AG04449 (cell line): ENCODE results near the gene COL4A1.

Source experiments
- CTCF ChIA-PET: fragments of 350-600 bp; formaldehyde crosslinking; extraction: SDS; loops from one replicate; lab custom pipeline; 2021; ENCODE audit warnings: antibody characterized with exemption; lab: Yijun Ruan, JAX
- POLR2A ChIA-PET: fragments of 400-600, 350-600 bp; formaldehyde crosslinking; extraction: SDS; loops from one replicate; lab custom pipeline; 2020; ENCODE audit warnings: antibody characterized with exemption, inconsistent platforms; lab: Yijun Ruan, JAX
- DNase-seq: peaks from one replicate; pipeline ENCODE4 v3.0.0-alpha.2; 2010; ENCODE audit warnings: low read depth, low spot score
- H3K4me3 ChIP-seq: 2 replicates; pipeline ENCODE4 v1.5.1; 2011; ENCODE audit warnings: low read depth, mild to moderate bottlenecking, control low read depth, low read length
- TF ChIP-seq, protein P1 (sequence below): IDR thresholded peaks from one replicate; pipeline ENCODE4 v1.5.1; 2011; ENCODE audit warnings: mild to moderate bottlenecking, moderate library complexity, low read length, control low read depth, inconsistent platforms; ENCODE audit not compliant: insufficient read depth; ENCODE audit errors: missing control alignments

The COL4A1 gene

DNA sequence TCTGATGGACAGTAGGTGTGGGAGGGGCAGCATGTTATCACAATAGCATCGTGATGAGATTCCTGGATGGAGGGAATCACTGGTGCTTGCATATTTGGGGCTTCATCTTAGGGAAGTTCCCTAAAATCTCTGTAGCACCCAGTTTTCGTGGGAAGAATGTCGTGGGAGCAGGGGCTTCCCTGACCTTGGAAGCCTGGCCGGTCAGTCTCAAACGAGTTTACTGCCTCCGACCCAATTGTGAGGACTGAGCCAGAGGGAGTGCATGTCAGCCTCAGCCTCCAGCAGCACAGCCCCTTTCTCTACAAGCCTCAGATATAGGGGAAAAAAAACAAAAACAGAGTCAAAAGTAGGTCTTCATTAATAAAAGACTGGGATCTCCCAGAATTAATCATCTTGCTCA is 32.3 kb upstream of the COL4A1 start:
- DNase-seq = no peak
- CTCF ChIA-PET = interaction anchor here (1.5 to 2.1 kb wide), 2 partner anchors 12 to 15 kb away, joined by 5 to 8 read pairs; no protein-coding TSS in a partner anchor
- no peak overlapping the region for H3K4me3 ChIP-seq
- POLR2A ChIA-PET = interaction anchor here (0.8 to 1.2 kb wide), 4 partner anchors 8 to 92 kb away, joined by 3 to 10 read pairs (median 3); no protein-coding TSS in a partner anchor
- TF ChIP-seq, protein P1, sequence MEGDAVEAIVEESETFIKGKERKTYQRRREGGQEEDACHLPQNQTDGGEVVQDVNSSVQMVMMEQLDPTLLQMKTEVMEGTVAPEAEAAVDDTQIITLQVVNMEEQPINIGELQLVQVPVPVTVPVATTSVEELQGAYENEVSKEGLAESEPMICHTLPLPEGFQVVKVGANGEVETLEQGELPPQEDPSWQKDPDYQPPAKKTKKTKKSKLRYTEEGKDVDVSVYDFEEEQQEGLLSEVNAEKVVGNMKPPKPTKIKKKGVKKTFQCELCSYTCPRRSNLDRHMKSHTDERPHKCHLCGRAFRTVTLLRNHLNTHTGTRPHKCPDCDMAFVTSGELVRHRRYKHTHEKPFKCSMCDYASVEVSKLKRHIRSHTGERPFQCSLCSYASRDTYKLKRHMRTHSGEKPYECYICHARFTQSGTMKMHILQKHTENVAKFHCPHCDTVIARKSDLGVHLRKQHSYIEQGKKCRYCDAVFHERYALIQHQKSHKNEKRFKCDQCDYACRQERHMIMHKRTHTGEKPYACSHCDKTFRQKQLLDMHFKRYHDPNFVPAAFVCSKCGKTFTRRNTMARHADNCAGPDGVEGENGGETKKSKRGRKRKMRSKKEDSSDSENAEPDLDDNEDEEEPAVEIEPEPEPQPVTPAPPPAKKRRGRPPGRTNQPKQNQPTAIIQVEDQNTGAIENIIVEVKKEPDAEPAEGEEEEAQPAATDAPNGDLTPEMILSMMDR = no peak

DNA sequence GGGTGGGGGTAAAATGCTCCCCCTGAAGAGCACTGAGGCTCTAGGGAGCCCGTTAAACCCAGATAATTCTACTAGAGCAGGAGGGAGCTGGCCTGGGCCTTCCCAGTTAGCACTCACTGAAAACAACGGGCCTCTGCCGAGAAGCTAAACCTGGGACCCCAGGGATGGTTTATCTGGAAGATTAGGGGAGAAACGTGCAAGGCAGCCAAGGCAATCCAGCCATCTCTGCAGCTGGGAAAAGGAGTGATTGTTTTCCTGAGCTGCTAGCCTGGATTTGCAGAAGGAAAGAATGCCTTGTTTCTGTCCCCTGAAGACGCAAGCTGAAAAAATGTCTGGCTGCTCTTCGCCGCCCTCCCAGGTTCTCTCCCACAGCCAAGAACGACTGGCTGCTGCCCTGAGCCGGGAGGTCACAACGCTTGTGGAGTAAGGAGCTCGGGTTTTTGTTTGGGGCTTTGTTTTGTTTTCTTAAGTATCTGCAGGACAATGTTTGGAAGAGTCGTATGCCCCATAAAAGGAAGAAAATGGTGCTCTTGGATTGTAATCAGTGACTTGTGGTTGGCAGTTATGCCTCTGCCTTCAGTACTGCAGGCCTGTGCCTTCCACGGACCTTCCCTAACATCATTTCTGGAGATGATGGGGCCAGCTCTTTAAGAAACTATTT is 31.6 kb upstream of the COL4A1 start:
- POLR2A ChIA-PET = interaction anchor here (0.8 to 1.2 kb wide), 5 partner anchors 9 to 91 kb away, joined by 3 to 10 read pairs (median 3); partner anchors contain the start of genes COL4A1 and COL4A2
- CTCF ChIA-PET = interaction anchor here (1.3 to 2.1 kb wide), 3 partner anchors 13 to 114 kb away, joined by 3 to 8 read pairs (median 5); no protein-coding TSS in a partner anchor

DNA sequence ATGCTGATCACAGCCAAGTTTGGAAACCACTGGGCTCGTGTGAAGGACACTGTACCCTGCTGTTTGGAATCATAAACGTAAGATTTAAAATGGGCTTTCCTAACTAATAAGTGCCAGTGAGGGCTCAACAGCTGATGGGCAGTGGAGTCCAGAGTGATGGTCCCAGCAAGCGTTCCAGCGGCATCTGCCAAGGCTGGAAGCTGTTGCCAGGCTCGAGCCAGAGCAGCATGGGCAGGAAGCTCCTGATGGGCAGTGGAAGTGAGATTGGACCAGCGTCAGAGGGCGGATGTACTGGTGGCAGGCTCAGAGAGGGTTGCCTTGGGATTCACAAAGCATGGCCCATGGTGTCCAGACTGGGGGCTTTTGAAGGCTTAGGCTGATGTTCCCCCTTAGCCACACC is 30.3 kb upstream of the COL4A1 start:
- ChIA-PET CTCF (no interaction called here), POLR2A (no interaction called here)
- TF ChIP-seq, protein P1 = no peak
- H3K4me3 ChIP-seq = no peak overlapping the region
- no peak for DNase-seq

More for the DNA sequence above, 31.6 kb upstream of the COL4A1 start:
- TF ChIP-seq, protein P1 = no peak
- peak; percentile 91 for DNase-seq
- no peak overlapping the region for H3K4me3 ChIP-seq

DNA sequence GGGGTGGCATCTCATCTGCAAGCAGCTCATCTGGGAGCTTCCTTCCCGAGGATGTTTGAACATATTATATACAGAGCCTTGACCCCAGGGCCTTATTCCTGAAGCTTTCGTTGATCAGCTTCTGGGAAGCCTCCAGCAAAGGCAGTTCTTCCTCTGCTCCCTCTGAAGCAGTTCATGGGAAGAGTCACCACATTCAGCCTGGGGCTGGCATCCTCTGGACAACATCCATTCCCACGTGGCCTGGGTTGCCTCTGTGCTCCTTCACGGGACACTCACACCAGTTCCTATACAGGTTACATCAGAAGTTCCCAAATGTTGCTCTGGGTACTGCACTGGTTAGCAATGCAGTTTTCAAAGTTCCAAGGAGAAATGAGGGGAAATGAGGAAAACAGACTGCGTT is 29.7 kb upstream of the COL4A1 start:
- POLR2A ChIA-PET = no interaction called here
- DNase-seq = no peak
- H3K4me3 ChIP-seq = no peak overlapping the region
- TF ChIP-seq, protein P1 = no peak
- CTCF ChIA-PET = no interaction called here

DNA sequence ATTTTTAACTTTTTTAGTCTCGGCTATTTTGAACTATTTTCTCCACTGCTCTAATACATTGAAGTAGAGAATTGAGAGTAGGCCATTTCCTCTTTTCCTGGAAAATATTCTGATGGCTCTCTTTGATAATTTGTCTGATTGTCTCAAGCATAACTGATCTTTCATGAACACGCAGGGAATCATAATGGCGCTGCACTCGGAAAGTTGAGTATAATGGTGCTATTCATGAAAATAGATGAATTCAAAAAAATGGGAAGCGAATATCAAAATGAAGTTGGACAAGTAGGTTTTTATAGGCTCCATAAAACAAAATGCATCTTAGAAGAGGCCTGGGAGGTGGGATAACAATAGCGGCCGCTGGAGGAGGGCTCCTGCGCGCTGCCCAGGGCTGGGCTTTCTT is 29.2 kb upstream of the COL4A1 start:
- ChIA-PET POLR2A (no interaction called here), CTCF (no interaction called here)
- H3K4me3 ChIP-seq = no peak overlapping the region
- no peak for DNase-seq
- TF ChIP-seq, protein P1 = no peak

DNA sequence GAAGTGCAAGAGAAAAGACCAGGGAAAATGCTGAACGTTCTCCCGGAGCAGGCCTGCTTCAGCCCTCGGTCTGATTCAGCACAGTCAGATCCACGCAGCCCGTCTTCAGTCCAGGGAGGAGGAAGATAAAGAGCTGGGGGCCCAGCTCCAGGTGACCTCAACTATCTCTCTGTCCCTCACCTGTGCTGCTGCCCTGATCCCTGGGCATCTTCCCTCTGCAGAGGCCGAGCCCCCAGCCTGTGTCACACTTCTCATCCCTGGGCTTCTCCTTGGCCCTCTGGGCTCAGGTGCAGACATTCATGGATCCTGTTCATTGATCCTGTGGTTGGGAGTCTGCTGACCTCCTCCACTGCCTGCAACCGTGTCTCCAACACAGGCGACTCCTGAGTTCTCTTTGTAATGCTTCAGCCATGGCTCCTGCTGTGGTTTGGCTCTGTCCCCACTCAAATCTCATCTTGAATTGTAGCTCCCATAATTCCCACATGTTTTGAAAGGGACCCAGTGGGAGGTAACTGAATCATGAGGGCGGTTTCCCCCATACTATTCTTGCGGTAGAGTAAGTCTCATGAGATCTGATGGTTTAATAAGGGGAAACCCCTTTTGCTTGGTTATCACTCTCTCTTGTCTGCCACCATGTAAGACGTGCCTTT is 28.0 kb upstream of the COL4A1 start:
- no peak overlapping the region for H3K4me3 ChIP-seq
- TF ChIP-seq, protein P1 = no peak
- no peak for DNase-seq
- POLR2A ChIA-PET = no interaction called here
- CTCF ChIA-PET = interaction anchor here (1.3 kb wide), 1 partner anchor 77 kb away, joined by 3 read pairs; no protein-coding TSS in a partner anchor
